ENCODE results near the gene USP33.

DNA sequence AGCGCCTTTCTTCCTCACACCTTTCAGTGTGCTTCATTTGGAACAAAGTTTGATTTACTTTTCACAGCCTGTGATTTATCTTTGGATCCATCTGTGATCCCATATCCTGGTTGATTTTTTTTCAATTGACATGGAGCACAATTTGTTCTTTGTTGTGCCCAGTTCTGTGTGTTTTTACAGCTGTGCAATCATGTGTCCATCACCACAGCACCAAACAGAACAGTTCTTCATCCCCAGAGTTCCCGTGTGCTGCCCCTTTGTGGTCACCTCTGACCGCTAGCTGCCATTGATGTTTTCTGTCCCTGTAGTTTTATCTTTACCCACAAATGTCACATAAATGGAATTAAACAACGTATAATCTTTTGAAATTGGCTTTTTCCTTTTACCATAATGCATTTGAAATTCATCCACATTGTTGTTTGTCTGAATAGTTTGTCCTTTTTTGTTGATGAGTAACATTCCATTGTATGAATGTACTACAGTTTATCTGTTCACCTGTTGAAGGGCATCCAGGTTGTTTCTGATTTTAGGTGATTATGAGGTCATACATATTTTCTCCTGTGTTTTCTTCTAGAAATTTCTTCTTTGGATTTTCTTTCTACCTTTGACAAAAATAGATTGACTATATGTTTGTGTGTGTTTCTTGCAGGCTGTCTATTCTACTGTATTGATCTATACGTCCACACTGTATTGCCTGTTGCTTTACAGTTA lies 37.2 kb upstream of the USP33 start:
- TF ChIP-seq CTCF (conservative IDR thresholded peaks at IDR 0.05; ENCODE audit: low read length) (0 out of 2 replicates have a peak, but pooled peaks have one; percentile 19), EZH2phosphoT487 (IDR thresholded peaks at IDR 0.05; ENCODE audit: borderline replicate concordance, low read depth, low read length) (no peak)

Measured in OCI-LY7 (cell line).